ENCODE measurements around the gene DDX60.

- TF ChIP-seq CTCF (IDR thresholded peaks at IDR 0.05), result no peak
- TF ChIP-seq EP300 (IDR thresholded peaks at IDR 0.05), result no peak
- no peak for TF ChIP-seq POLR2A (IDR thresholded peaks at IDR 0.05)
These were observed 115.2 kb downstream of the DDX60 start for GRCh38 chr4:168203233-168203911.

All from suprapubic skin (tissue), 3 donors.